Left renal cortex interstitium (tissue), 4 donors: ENCODE results near the gene FLAD1. TPM values are rescaled to one million over a fixed set of nuclear protein-coding genes. Genes with fewer than 3 reads are reported as not detected.

ENCODE experiments used
- DNase-seq, 4 donors: peaks; one replicate each; pipeline ENCODE4 v3.0.0-alpha.2; 2013; ENCODE audit warnings: low read depth in 4 of 4, low spot score in 2 of 4, missing footprints in 1 of 4
- polyA plus RNA-seq, 4 donors: library from polyadenylated mRNA; unstranded; fragments of 120-200 nt; gene quantifications; one replicate each; pipeline ENCODE4 v1.2.1, GENCODE V29; 2013; ENCODE audit not compliant: insufficient read length in 4 of 4

Gene FLAD1
- polyA plus RNA-seq, 4 donors = 27.4 to 38.7 (median 32.6) TPM

GRCh38 chr1:154951901-154952657 lies 31.1 kb upstream of the FLAD1 start:
- DNase-seq = no peak

- no peak for DNase-seq
Measured at GRCh38 chr1:154952664-154953063, 30.5 kb upstream of the FLAD1 start.

DNA sequence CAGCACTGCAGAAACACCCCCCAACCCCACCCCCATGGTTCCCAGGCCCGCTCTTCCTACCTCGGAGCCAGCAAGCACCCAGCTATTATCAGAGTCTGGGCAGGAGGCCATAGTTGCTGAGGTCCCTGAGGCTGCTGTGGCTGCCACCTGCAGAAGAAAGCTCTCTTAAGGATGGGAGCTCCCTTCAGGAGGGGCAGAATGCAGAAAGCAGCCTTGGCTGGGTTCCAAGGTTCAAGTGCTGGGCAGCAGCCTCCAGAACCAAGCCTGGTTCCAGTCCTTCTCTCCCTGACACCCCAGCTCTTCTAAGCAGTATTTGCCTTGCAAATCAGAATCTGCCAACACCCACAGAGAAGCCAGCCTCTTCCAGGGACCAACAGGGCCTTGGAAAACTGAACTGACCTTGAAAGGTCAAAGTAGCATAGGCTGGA lies 29.5 kb upstream of the FLAD1 start:
- DNase-seq = no peak

- no peak for DNase-seq
Measured at GRCh38 chr1:154954541-154954940, 28.6 kb upstream of the FLAD1 start.

DNA sequence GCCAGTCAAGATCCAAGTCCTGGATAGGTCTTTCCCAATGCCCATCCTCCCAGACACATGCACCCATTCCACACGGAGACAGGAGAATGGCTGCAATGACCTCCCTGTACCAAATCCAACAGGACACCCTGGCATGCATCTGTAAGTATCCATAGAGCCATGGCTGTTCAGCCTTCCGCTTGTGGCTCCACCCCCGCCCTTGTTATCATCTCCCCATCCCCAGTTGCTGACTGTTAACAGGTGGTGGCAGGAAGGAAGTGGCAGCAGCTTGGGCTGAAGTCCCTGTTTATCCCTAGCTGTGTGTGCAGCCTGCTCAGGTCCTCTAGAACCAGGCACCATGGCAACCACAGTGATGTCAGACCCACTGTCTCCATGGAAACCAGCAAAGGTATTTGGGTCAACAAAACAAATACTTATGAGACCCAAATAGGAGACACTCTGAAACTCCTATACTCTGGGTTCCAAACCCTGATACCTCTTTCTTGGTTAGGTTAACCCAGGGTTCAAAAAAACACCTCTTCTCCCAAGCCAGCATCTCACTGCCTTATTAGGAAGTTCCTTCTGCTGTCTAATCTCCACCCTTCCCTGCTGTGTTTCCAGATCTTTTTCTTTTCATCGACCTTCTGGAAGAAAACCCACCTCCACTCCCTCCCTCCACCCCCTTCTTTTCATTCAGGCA lies 28.0 kb upstream of the FLAD1 start:
- DNase-seq = no peak

GRCh38 chr1:154955718-154956543 lies 27.2 kb upstream of the FLAD1 start, which contains the start of gene PBXIP1:
Gene PBXIP1 (minus strand): TSS chr1:154956099. CDS start chr1:154953721, 2,378 bp downstream.
- DNase-seq = peak; percentile 88 to 99 (median 94)

DNA sequence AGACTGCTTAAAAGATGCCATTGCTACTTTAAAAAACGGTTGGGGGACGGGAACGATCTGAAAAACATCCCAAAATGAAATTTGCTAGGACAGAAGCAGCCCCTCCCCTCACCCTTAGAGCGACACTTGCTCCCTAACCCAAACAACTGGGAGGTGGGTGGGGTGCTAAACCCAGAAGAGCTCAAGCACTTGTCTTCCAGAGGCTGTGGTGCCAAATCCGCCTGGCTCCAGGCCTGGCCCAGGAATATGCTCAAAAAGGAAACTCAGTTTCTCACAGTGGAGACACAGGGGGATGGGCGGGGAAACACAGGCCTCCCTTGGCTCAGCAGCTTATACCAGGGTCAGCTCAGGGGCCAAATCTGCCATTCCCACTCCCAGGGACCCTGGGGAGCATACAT lies 26.6 kb upstream of the FLAD1 start:
- no peak for DNase-seq

DNA sequence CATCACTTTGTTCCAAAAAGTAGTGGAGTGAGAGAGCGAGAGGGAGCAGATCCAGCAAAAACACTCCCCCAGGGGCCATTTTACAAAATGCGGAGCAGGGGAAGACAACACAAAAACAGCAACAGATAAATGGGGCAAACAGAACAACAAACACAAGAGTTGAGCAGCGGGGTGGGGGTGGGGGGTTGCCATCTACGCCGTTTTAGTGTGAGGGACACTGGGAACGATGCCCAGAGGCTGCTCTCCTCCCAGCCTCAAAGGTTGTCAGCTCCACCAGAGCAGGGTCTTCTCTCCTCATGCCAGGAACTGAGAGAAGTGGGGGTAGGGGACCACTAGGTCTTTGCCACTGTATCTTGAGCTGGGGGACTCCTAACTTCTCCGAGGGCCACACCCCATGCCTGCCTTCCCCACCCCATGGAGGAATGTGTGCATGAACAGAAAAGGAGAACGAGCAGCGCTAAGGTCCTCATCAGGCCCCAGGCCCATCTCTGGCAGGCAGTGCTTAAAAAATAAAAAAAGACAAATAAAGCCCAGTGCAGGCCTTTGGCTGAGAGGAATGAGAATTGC lies 26.0 kb upstream of the FLAD1 start:
- no peak for DNase-seq

GRCh38 chr1:154958036-154958435 lies 25.1 kb upstream of the FLAD1 start:
- no peak for DNase-seq

GRCh38 chr1:154958681-154959425 lies 24.3 kb upstream of the FLAD1 start:
- DNase-seq = no peak

- no peak for DNase-seq
Measured at GRCh38 chr1:154959426-154959780, 23.7 kb upstream of the FLAD1 start.

- no peak for DNase-seq
Measured at GRCh38 chr1:154960446-154961136, 22.6 kb upstream of the FLAD1 start.

DNA sequence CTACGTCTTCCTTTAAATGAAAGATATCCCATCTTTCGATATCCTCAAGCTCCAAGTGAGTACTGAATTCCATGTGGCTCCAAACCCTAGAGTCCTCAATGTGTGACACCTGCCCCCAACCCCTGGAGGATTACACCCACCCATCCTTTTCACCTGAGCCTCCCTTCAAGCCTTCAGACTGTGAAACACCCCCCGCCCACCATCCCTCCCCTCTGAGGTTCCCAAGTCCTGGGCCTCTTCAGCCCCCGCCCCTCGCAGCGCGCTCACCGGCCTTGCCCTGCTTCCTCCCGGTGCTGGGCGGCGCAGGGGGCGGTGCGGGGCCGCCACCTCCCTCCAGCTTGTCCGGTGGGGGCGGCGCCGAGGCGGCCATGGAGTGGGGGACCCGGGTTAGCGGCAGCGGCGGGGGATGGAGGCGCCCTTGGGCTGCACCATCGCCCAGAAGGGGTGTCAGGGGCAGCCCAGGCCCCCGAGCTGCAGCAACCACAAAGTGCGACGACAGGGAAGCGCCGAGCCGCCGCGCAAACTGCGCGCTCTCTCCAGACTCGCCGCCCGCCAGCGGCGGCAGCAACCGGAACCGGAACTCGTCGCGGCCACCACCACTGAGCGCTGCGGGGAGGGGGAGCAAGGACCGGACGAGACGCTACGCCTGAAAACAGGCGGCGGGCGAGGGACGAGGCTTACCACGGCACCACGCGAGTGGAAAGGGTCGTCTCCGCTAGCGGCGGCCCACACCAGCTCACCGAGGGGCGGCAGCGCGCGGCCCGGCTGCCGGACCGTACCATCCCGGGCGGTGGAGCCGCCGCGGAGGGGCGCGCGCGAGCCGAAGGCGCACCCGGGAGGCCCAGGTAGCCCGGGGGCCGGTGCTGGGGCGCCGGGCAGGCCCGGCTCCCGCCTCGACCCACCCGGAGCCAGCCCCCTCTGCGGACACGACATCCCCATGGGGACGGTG lies 21.7 kb upstream of the FLAD1 start, which contains the start of gene PYGO2:
TSS of gene PYGO2 (minus strand) at position 576 of the 949 bp plus-strand sequence. CDS start at position 370, 206 bp downstream.
- no peak for DNase-seq

DNA sequence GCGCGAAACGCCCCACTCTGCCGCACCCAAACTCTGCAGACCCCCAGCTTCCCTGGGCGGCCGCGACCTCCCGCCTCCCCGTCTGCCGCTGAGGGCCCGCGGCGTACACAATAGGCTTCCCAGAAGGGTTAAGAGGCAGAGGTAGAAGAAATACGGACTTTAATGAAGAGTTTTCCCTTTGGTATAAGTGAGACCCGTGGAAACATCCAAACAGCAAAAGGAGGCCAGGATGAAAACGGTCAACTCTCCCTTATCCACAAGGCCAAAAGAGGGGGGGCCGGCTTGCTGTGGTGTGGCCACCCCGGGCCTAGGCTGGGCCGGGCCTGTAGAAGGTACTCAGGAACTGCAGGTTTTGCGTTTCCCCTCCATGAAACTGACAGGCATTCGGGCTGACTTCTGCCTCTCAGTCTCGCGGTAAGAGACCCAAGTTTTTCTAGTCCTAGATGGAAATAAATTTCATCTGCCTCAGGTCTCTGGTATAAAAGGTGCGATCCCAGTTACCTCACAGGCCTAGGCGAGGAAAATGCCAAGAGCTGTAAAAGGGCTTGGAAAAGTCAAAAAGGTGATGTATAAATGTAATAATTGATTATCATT lies 20.9 kb upstream of the FLAD1 start:
- DNase-seq = no peak

DNA sequence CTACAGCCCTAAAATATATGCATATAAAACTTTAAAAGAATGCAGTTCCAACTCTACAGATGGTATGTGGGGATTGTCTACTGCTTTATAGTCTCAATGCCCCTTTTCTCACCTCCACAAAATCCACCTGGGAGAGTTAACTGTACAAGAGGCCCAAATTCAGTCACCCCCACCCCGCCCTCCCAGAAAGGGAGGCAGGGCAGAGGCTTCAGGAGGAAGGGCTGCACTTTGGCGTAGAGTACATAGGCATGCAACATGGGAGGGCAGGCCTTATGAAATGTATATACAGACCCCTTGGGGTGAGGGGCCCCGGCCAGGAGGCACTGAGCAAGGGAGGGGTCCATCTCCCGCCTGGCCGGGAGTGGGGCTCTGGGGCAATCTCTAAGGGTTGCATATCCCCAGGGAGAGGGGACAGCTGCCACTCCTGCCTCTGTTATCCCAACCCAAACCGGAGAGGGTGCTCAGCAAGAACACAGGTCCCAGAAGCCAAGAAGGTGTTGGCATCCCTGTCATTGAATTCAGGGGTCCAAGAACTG lies 20.3 kb upstream of the FLAD1 start:
- no peak for DNase-seq

GRCh38 chr1:154963643-154964042 lies 19.5 kb upstream of the FLAD1 start:
- DNase-seq = no peak

DNA sequence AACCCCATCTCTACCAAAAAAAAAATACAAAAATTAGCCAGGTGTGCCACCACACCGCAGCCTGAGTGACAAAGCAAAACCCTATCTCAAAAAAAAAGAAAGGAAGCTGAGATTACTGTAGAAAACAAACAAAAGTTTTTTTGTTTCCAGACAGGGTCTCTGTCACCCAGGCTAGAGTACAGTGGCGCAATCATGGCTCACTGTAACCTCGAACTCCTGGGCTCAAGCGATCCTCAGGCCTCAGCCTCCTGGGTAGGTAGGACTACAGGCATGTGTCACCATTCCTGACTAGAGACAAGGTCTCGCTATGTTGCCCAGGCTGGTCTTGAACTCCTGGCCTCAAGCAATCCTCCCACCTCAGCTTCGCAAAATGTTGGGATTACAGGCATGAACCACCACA lies 18.8 kb upstream of the FLAD1 start:
- DNase-seq = no peak

DNA sequence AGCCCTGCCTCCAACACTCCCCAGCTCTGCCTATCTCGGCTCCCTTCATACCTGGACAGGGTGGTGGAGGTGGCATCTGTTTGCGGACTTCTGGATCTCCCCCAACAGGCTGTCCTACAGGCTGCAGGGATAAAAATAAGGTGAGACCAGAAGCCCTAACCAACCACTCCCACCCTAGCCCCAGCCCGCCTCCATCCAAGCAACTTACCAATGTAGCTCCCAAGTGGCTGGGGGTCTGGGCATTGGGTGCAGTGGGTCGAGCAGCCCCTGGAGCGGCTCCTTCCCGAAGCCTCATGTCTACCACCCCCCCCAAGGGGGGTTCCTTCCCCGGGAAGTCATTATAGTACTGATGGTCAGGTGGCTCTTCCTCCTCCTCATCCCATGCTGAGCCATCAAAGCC lies 17.0 kb upstream of the FLAD1 start:
- DNase-seq = no peak
